Measurements from ENCODE around the gene DAW1.

DAW1 gene

DNA sequence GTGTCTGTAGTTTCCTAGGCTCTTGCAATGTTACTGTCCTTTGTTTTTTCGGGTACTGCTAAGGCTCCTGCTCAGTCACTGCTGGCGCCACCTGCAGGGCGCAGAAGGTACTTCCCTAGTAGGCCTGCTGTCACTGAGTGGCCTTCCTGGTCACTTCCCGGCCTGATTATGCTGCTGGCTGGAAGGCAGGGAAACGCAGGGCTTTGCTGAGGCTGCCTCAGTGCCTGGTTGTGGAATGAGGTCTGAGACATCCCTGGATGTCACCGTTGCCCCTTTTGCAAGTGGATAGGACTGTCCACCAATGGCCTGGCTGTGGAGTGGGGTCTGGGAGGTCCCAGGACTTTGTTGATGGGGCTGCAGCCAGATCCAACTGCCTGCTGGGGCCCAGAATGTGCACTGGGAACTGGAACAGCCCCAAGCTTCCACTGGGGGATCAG is 13.1 kb downstream of the DAW1 start:
- Mint-ChIP-seq H3K4me3 (no peak overlapping the region), H3K9me3 (no peaks in the 10 kb centered on the region), H3K27ac (no peak overlapping the region), H3K36me3 (ENCODE audit: low read depth) (no peaks in the 10 kb centered on the region), H3K4me1 (no peaks in the 10 kb centered on the region), H3K27me3 (ENCODE audit: low read depth) (no peaks in the 10 kb centered on the region)
- peak; percentile 47 to 70 (median 55) for TF ChIP-seq CTCF (IDR thresholded peaks at IDR 0.05; ENCODE audit: unreplicated experiment in 3 of 3)

GRCh38 chr2:227886149-227886548 is 14.7 kb downstream of the DAW1 start:
- Mint-ChIP-seq H3K9me3 (no peaks in the 10 kb centered on the region), H3K4me1 (no peaks in the 10 kb centered on the region), H3K36me3 (ENCODE audit: low read depth) (no peaks in the 10 kb centered on the region), H3K27ac (no peak overlapping the region), H3K4me3 (no peak overlapping the region), H3K27me3 (ENCODE audit: low read depth) (no peaks in the 10 kb centered on the region)
- no peak for TF ChIP-seq CTCF (IDR thresholded peaks at IDR 0.05; ENCODE audit: unreplicated experiment in 3 of 3)

GRCh38 chr2:227888289-227888688 is 16.9 kb downstream of the DAW1 start:
- Mint-ChIP-seq H3K27ac (no peak overlapping the region), H3K4me1 (no peaks in the 10 kb centered on the region), H3K36me3 (ENCODE audit: low read depth) (no peaks in the 10 kb centered on the region), H3K9me3 (no peaks in the 10 kb centered on the region), H3K27me3 (ENCODE audit: low read depth) (no peaks in the 10 kb centered on the region), H3K4me3 (no peak overlapping the region)
- no peak for TF ChIP-seq CTCF (IDR thresholded peaks at IDR 0.05; ENCODE audit: unreplicated experiment in 3 of 3)

DNA sequence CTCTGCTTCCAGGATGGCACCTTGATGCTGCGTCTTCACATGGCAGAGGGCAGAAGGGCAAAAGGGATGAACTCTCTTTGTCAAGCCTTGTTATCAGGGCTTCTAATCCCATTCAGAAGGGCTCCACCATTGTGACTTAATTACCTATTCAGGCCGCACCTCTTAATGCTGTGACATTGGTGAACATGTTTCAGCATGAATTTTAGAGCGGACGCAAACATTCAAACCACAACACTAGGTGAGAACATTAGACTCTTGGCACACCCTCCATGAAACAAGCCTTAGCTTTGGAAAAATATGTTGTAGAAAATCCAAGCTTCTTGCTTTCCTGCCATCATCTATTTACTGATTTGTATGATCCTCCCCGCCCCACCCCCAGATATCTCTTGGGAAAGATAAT is 17.9 kb downstream of the DAW1 start:
- no peak overlapping the region for H3K27ac Mint-ChIP-seq
- H3K4me1 Mint-ChIP-seq, result no peaks in the 10 kb centered on the region
- no peaks in the 10 kb centered on the region for H3K27me3 Mint-ChIP-seq (ENCODE audit: low read depth)
- no peak for TF ChIP-seq CTCF (IDR thresholded peaks at IDR 0.05; ENCODE audit: unreplicated experiment in 3 of 3)
- no peaks in the 10 kb centered on the region for H3K9me3 Mint-ChIP-seq
- H3K4me3 Mint-ChIP-seq, result no peak overlapping the region
- H3K36me3 Mint-ChIP-seq (ENCODE audit: low read depth), result no peaks in the 10 kb centered on the region

DNA sequence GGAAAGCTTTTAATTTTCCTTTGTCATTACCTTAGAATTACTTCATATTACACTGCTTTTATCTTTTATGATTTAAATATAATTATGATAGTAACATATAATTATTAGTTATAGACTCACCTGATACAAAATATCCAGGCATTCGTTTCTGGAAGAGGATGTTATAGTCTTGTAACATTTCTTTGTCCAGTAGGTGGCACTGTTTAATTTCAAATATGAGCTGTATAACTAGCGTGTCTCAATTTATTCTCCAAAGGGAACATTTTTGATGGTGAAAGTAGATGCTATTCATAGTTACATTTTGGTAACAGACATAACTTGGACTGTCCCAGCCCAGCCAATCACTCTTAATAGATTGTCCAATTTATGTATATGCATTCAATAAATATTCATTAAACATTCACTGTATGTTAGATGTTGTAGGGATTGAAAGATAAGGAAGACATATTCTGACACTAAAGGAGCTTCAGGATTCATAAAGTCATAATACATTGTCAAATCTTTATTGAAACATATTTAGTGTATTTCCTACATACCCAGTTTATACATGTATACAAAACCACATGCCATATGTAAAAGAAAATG is 19.2 kb downstream of the DAW1 start:
- peak; percentile 61 to 68 (median 63) for TF ChIP-seq CTCF (IDR thresholded peaks at IDR 0.05; ENCODE audit: unreplicated experiment in 3 of 3)
- Mint-ChIP-seq H3K36me3 (ENCODE audit: low read depth) (no peaks in the 10 kb centered on the region), H3K4me3 (no peak overlapping the region), H3K27me3 (ENCODE audit: low read depth) (no peaks in the 10 kb centered on the region), H3K4me1 (no peaks in the 10 kb centered on the region), H3K27ac (no peak overlapping the region), H3K9me3 (no peaks in the 10 kb centered on the region)

DNA sequence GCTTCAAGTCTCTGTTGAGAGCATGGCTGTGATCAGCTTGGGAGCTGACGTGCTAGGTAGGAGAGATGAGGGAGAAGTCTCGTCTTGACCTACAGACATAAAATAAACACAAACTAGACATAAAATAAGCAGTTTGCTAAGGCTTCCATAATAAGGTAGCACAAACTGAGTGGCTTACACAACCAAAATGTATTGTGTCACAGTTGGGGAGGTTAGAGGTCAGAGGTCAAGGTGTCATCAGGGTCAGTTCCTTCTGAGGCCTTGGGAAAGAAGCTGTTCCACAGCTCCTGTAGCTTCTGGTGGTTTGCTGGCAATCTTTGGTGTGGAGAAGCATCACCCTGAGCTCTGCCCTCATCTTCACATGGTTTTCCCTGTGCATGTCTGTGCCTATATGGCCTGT is 20.2 kb downstream of the DAW1 start:
- TF ChIP-seq CTCF (IDR thresholded peaks at IDR 0.05; ENCODE audit: unreplicated experiment in 3 of 3), result no peak
- Mint-ChIP-seq H3K27me3 (ENCODE audit: low read depth) (no peaks in the 10 kb centered on the region), H3K27ac (no peak overlapping the region), H3K9me3 (no peaks in the 10 kb centered on the region), H3K4me1 (no peaks in the 10 kb centered on the region), H3K4me3 (no peak overlapping the region), H3K36me3 (ENCODE audit: low read depth) (no peaks in the 10 kb centered on the region)
